Activated CD8-positive, alpha-beta memory T cell treated with anti-CD3 and anti-CD28 coated beads, Interleukin-2, amount 50 U/mL, for 24 hours (primary cell): ENCODE measurements around the gene AVL9.
"Not testable (repeated sequence)": the region's sequence is repeated elsewhere in the genome, so short reads cannot be mapped to it uniquely, and the experiment has no call there.

Source experiments
- DNase-seq: peaks from one replicate; pipeline ENCODE4 v3.0.0-alpha.2; 2020; ENCODE audit errors: extremely low read depth

Gene AVL9

GRCh38 chr7:32495298-32496051, at the start of gene AVL9:
AVL9 (plus strand) TSS chr7:32495489; CDS start chr7:32495710, 221 bp downstream.
- peak; percentile 98 for DNase-seq

- DNase-seq = no peak
Measured at GRCh38 chr7:32447218-32447617, 48.1 kb upstream of the AVL9 start.

- no peak for DNase-seq
Measured at GRCh38 chr7:32453341-32454011, 41.8 kb upstream of the AVL9 start.

GRCh38 chr7:32458025-32458424, 37.3 kb upstream of the AVL9 start:
- DNase-seq = no peak

GRCh38 chr7:32459788-32460187, 35.5 kb upstream of the AVL9 start:
- DNase-seq = no peak

- no peak for DNase-seq
Measured at GRCh38 chr7:32461484-32461883, 33.8 kb upstream of the AVL9 start.

- DNase-seq = no peak
Measured at GRCh38 chr7:32462451-32462850, 32.8 kb upstream of the AVL9 start.

- DNase-seq = no peak
Measured at GRCh38 chr7:32462977-32463376, 32.3 kb upstream of the AVL9 start.

- not testable (repeated sequence) for DNase-seq
Measured at GRCh38 chr7:32464641-32465416, 30.5 kb upstream of the AVL9 start.

GRCh38 chr7:32470004-32470403, 25.3 kb upstream of the AVL9 start:
- not testable (repeated sequence) for DNase-seq

- DNase-seq = no peak
Measured at GRCh38 chr7:32470871-32471270, 24.4 kb upstream of the AVL9 start.

- no peak for DNase-seq
Measured at GRCh38 chr7:32472015-32472414, 23.3 kb upstream of the AVL9 start.

- no peak for DNase-seq
Measured at GRCh38 chr7:32474008-32474407, 21.3 kb upstream of the AVL9 start.

GRCh38 chr7:32476816-32477648, 18.3 kb upstream of the AVL9 start:
- DNase-seq = no peak

GRCh38 chr7:32477649-32477980, 17.7 kb upstream of the AVL9 start:
- no peak for DNase-seq

- DNase-seq = no peak
Measured at GRCh38 chr7:32479574-32480200, 15.6 kb upstream of the AVL9 start.

- no peak for DNase-seq
Measured at GRCh38 chr7:32481176-32481575, 14.1 kb upstream of the AVL9 start.

- no peak for DNase-seq
Measured at GRCh38 chr7:32481921-32482320, 13.4 kb upstream of the AVL9 start.

GRCh38 chr7:32489788-32490126, 5.5 kb upstream of the AVL9 start:
- no peak for DNase-seq

- DNase-seq = peak; percentile 75
Measured at GRCh38 chr7:32490127-32490796, 5.0 kb upstream of the AVL9 start, which contains the start of gene LSM5. LSM5 (minus strand) TSS chr7:32490380; CDS start chr7:32490365, 15 bp downstream.

GRCh38 chr7:32494946-32495297, 367 bp upstream of the AVL9 start:
- no peak for DNase-seq
